HG03565 (cell line): ENCODE measurements around the gene GPR37L1.

Source experiments
- ATAC-seq: cut with Tn5 transposase; IDR thresholded peaks from one replicate; pipeline ENCODE4 v1.9.1; 2021; ENCODE audit warnings: mild to moderate bottlenecking, moderate library complexity; ENCODE audit not compliant: unreplicated experiment

GPR37L1 gene

GRCh38 chr1:202154148-202154765, 31.5 kb downstream of the GPR37L1 start:
- no peak for ATAC-seq

GRCh38 chr1:202154766-202155477, 32.2 kb downstream of the GPR37L1 start:
- no peak for ATAC-seq

GRCh38 chr1:202155478-202156021, 32.8 kb downstream of the GPR37L1 start:
- no peak for ATAC-seq

- ATAC-seq = no peak
Observed at GRCh38 chr1:202156590-202156989, 33.9 kb downstream of the GPR37L1 start.

GRCh38 chr1:202157945-202158344, 35.2 kb downstream of the GPR37L1 start:
- no peak for ATAC-seq

- no peak for ATAC-seq
Observed at GRCh38 chr1:202158810-202159533, 36.3 kb downstream of the GPR37L1 start.

GRCh38 chr1:202159534-202160371, 37.0 kb downstream of the GPR37L1 start:
- no peak for ATAC-seq

GRCh38 chr1:202160377-202160940, 37.7 kb downstream of the GPR37L1 start, which contains the start of gene PTPN7:
TSS of gene PTPN7 (minus strand) at chr1:202160602. CDS start at chr1:202159402, 1,200 bp downstream.
- no peak for ATAC-seq

- no peak for ATAC-seq
Observed at GRCh38 chr1:202161151-202162046, 38.7 kb downstream of the GPR37L1 start.

GRCh38 chr1:202162047-202162417, 39.3 kb downstream of the GPR37L1 start:
- no peak for ATAC-seq

- no peak for ATAC-seq
Observed at GRCh38 chr1:202162418-202163280, 39.9 kb downstream of the GPR37L1 start.

- ATAC-seq = no peak
Observed at GRCh38 chr1:202163281-202164270, 40.9 kb downstream of the GPR37L1 start.

GRCh38 chr1:202164271-202165037, 41.7 kb downstream of the GPR37L1 start:
- ATAC-seq = peak; percentile 40

- ATAC-seq = no peak
Observed at GRCh38 chr1:202165267-202165941, 42.7 kb downstream of the GPR37L1 start.

GRCh38 chr1:202165942-202166843, 43.5 kb downstream of the GPR37L1 start:
- no peak for ATAC-seq
